H9 (cell line): ENCODE results near the gene HSH2D. TPM values are rescaled to one million over a fixed set of nuclear protein-coding genes. Genes with fewer than 3 reads are reported as not detected.

Experiments used
- DNase-seq: peaks from one replicate; pipeline ENCODE4 v3.0.0-alpha.2; 2017
- H2AFZ ChIP-seq: one replicate; pipeline ENCODE4 v1.6.1; 2013; ENCODE audit warnings: mild to moderate bottlenecking, low read length, control low read depth, moderate library complexity
- H2AK5ac ChIP-seq: 2 replicates; pipeline ENCODE4 v1.6.1; 2013; ENCODE audit warnings: low read length, control low read depth, mixed read lengths; ENCODE audit not compliant: insufficient read length
- H2BK120ac ChIP-seq: one replicate; pipeline ENCODE4 v1.6.1; 2013; ENCODE audit warnings: low read depth, mild to moderate bottlenecking, low read length, control low read depth, inconsistent platforms; ENCODE audit not compliant: poor library complexity, severe bottlenecking
- H2BK12ac ChIP-seq: 2 replicates; pipeline ENCODE4 v1.6.1; 2013; ENCODE audit warnings: low read length, control low read depth, mixed read lengths, low read depth; ENCODE audit not compliant: insufficient read length
- H2BK15ac ChIP-seq: 2 replicates; pipeline ENCODE4 v1.6.1; 2013; ENCODE audit warnings: low read depth, low read length, control low read depth
- H2BK20ac ChIP-seq: one replicate; pipeline ENCODE4 v1.6.1; 2013; ENCODE audit warnings: low read depth, mild to moderate bottlenecking, low read length, control low read depth, inconsistent platforms; ENCODE audit not compliant: poor library complexity, severe bottlenecking
- H2BK5ac ChIP-seq: 2 replicates; pipeline ENCODE4 v1.6.1; 2013; ENCODE audit warnings: low read length, control low read depth, mixed read lengths; ENCODE audit not compliant: insufficient read length
- H3K14ac ChIP-seq: 2 replicates; pipeline ENCODE4 v1.6.1; 2013; ENCODE audit warnings: low read length, control low read depth; ENCODE audit not compliant: insufficient read depth
- H3K18ac ChIP-seq: 2 replicates; pipeline ENCODE4 v1.6.1; 2013; ENCODE audit warnings: low read depth, mild to moderate bottlenecking, mixed read lengths, low read length, control low read depth; ENCODE audit not compliant: insufficient read length
- H3K23ac ChIP-seq: 2 replicates; pipeline ENCODE4 v1.6.1; 2013; ENCODE audit warnings: low read length, control low read depth, mixed read lengths, low read depth; ENCODE audit not compliant: insufficient read length
- H3K23me2 ChIP-seq: 2 replicates; pipeline ENCODE4 v1.6.1; 2013; ENCODE audit warnings: low read depth, mild to moderate bottlenecking, mixed read lengths, low read length, control low read depth; ENCODE audit not compliant: insufficient read length, poor library complexity, severe bottlenecking
- H3K27ac ChIP-seq: 2 replicates; pipeline ENCODE4 v1.5.1; 2013; ENCODE audit warnings: low read length, control low read depth, mixed read lengths, low read depth; ENCODE audit not compliant: insufficient read length
- H3K27me3 ChIP-seq: 2 replicates; pipeline ENCODE4 v1.6.1; 2013; ENCODE audit warnings: low read length, control low read depth, inconsistent platforms; ENCODE audit not compliant: insufficient read depth
- H3K4ac ChIP-seq: 2 replicates; pipeline ENCODE4 v1.6.1; 2013; ENCODE audit warnings: low read depth, mild to moderate bottlenecking, control low read depth, inconsistent platforms, low read length, moderate library complexity
- H3K4me1 ChIP-seq: 2 replicates; pipeline ENCODE4 v1.6.1; 2013; ENCODE audit warnings: low read length, control low read depth, inconsistent platforms; ENCODE audit not compliant: insufficient read depth
- H3K4me2 ChIP-seq: 2 replicates; pipeline ENCODE4 v1.6.1; 2013; ENCODE audit warnings: low read length, control low read depth, mixed read lengths; ENCODE audit not compliant: insufficient read length, insufficient read depth
- H3K56ac ChIP-seq: 2 replicates; pipeline ENCODE4 v1.6.1; 2013; ENCODE audit warnings: low read depth, mild to moderate bottlenecking, mixed read lengths, low read length, control low read depth; ENCODE audit not compliant: insufficient read length
- H3K79me1 ChIP-seq: 2 replicates; pipeline ENCODE4 v1.6.1; 2013; ENCODE audit warnings: low read depth, mild to moderate bottlenecking, moderate library complexity, low read length, control low read depth, inconsistent platforms; ENCODE audit not compliant: insufficient read depth, poor library complexity, severe bottlenecking
- H3K79me2 ChIP-seq: 2 replicates; pipeline ENCODE4 v1.6.1; 2013; ENCODE audit warnings: low read length, control low read depth, inconsistent platforms; ENCODE audit not compliant: insufficient read depth
- H3K9ac ChIP-seq: 2 replicates; pipeline ENCODE4 v1.6.1; 2013; ENCODE audit warnings: low read length, control low read depth, mixed read lengths; ENCODE audit not compliant: insufficient read length; ENCODE audit errors: extremely low read depth
- H3K9me3 ChIP-seq: one replicate; pipeline ENCODE4 v1.6.1; 2013; ENCODE audit warnings: low read depth, low read length, inconsistent platforms; ENCODE audit not compliant: control insufficient read depth
- H3T11ph ChIP-seq: one replicate; pipeline ENCODE4 v1.6.1; 2013; ENCODE audit warnings: mild to moderate bottlenecking, low read length, control low read depth, inconsistent platforms
- H4K20me1 ChIP-seq: one replicate; pipeline ENCODE4 v1.6.1; 2013; ENCODE audit not compliant: control insufficient read depth, insufficient read length, insufficient read depth
- H4K5ac ChIP-seq: 2 replicates; pipeline ENCODE4 v1.6.1; 2013; ENCODE audit warnings: low read depth, mild to moderate bottlenecking, mixed read lengths, low read length, control low read depth; ENCODE audit not compliant: insufficient read length
- H4K8ac ChIP-seq: replicated peaks from 2 replicates; pipeline ENCODE4 v1.6.1; 2013; ENCODE audit warnings: low read length, control low read depth, mixed read lengths, low read depth; ENCODE audit not compliant: insufficient read length
- H4K91ac ChIP-seq: 2 replicates; pipeline ENCODE4 v1.6.1; 2013; ENCODE audit warnings: low read depth, mild to moderate bottlenecking, moderate library complexity, mixed read lengths, low read length, control low read depth; ENCODE audit not compliant: insufficient read length
- H3K27ac Mint-ChIP-seq, 3 experiments: 2 replicates in 2 of 3; 3 replicates in 1 of 3; pipeline ENCODE4 v1.8.0; 2020 to 2021; ENCODE audit warnings: mixed read lengths in 3 of 3, mild to moderate bottlenecking in 1 of 3, moderate library complexity in 1 of 3
- H3K27me3 Mint-ChIP-seq: 2 replicates; pipeline ENCODE4 v1.8.0; 2021; ENCODE audit warnings: low read depth, mild to moderate bottlenecking, moderate library complexity, mixed read lengths
- H3K36me3 Mint-ChIP-seq, 3 experiments: 2 replicates in 2 of 3; 3 replicates in 1 of 3; pipeline ENCODE4 v1.8.0; 2020 to 2021; ENCODE audit warnings: low read depth in 3 of 3, mixed read lengths in 3 of 3; ENCODE audit not compliant: insufficient read depth in 1 of 3
- H3K4me1 Mint-ChIP-seq, 2 experiments: 2 replicates each; pipeline ENCODE4 v1.8.0; 2020; ENCODE audit warnings: mixed read lengths in 2 of 2
- H3K4me3 Mint-ChIP-seq, 2 experiments: 2 replicates in 1 of 2; 3 replicates in 1 of 2; pipeline ENCODE4 v1.8.0; 2020 to 2021; ENCODE audit warnings: mild to moderate bottlenecking in 2 of 2, mixed read lengths in 2 of 2, moderate library complexity in 1 of 2
- H3K9me3 Mint-ChIP-seq, 2 experiments: 2 replicates in 1 of 2; 3 replicates in 1 of 2; pipeline ENCODE4 v1.8.0; 2020; ENCODE audit warnings: mild to moderate bottlenecking in 2 of 2, mixed read lengths in 2 of 2, moderate library complexity in 1 of 2
- WGBS: extraction: QIAGEN DNeasy Blood & Tissue Kit; methylation state at CpG from one replicate; pipeline ENCODE4 v1.1.7; 2013; ENCODE audit warnings: missing lambda C conversion rate, low lambda C conversion rate, mixed read lengths; ENCODE audit not compliant: insufficient read length; ENCODE audit errors: extremely low coverage; 5-methylcytosine and 5-hydroxymethylcytosine counted together
- total RNA-seq: library from RNA; stranded (reverse); gene quantifications from 2 replicates; pipeline ENCODE4 v1.2.1, GENCODE V29; 2021
- TF ChIP-seq, protein P1 (sequence below): fragments of 200-600 bp; sonication (generic); conservative IDR thresholded peaks from 3 replicates; pipeline ENCODE4 v1.8.0; 2021; ENCODE audit warnings: antibody characterized with exemption, mild to moderate bottlenecking

HSH2D gene
- total RNA-seq, 1 experiment from 2014 or later = 2.3 TPM

DNA sequence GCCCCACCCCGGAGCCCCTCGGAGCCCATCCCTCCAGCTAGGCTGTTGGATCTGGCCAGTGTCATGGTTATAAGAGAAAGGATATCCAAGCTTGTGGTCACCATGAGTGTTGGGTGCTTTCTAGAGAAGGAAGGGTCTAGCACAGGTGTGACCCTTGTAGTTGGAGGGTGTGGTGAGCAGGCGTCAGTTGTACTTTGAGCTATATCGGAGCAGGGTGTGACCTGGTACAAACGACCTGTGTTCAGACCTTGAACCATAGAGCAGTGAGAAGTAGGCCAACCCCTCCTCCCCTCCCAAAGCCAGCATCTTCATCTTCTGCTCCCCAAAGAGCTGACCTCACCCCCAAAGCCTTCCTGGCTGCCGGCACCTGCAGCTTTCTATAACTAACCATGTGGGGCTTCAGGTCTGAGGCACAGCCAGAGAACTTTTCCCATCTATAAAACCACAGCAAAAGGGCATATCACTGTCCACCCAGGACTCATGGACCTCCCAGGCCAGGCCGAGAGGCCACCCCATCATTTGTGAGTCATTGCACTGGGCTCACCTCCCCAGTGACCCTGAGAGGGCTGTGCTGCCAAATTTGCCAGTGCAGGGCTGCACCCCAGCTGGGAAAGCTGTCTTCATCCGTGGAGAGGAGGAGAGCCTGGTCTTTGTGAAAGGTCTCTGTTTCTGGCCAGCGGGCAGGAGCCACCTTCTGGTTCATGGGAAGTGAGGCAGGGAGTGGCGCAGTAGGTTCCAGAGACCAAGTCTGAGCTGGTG, 17.6 kb upstream of the HSH2D start:
- H3K27me3 Mint-ChIP-seq = no peaks in the 10 kb centered on the region
- Histone ChIP-seq H3K27ac (no peak overlapping the region), H2BK5ac (no peak overlapping the region), H3K23me2 (no peaks in the 10 kb centered on the region), H3K56ac (no peak overlapping the region), H3K27me3 (no peaks in the 10 kb centered on the region), H3K18ac (no peak overlapping the region), H3K79me2 (no peaks in the 10 kb centered on the region), H4K20me1 (no peaks in the 10 kb centered on the region), H3K9me3 (no peaks in the 10 kb centered on the region), H3K4me2 (no peak overlapping the region), H2AFZ (no peak overlapping the region), H2BK15ac (no peak overlapping the region), H3T11ph (no peak overlapping the region), H3K79me1 (no peaks in the 10 kb centered on the region), H3K9ac (no peak overlapping the region), H3K4me1 (no peaks in the 10 kb centered on the region), H4K91ac (no peak overlapping the region), H2BK120ac (no peak overlapping the region), H4K5ac (no peak overlapping the region), H3K14ac (no peak overlapping the region), H2BK20ac (no peak overlapping the region), H2AK5ac (no peak overlapping the region), H3K4ac (no peak overlapping the region), H2BK12ac (no peak overlapping the region), H4K8ac (no peak overlapping the region), H3K23ac (no peak overlapping the region)
- no peak overlapping the region for H3K27ac Mint-ChIP-seq
- no peaks in the 10 kb centered on the region for H3K9me3 Mint-ChIP-seq
- no CpG with 5 or more reads among the region's 10 CpGs for WGBS
- TF ChIP-seq, protein P1, sequence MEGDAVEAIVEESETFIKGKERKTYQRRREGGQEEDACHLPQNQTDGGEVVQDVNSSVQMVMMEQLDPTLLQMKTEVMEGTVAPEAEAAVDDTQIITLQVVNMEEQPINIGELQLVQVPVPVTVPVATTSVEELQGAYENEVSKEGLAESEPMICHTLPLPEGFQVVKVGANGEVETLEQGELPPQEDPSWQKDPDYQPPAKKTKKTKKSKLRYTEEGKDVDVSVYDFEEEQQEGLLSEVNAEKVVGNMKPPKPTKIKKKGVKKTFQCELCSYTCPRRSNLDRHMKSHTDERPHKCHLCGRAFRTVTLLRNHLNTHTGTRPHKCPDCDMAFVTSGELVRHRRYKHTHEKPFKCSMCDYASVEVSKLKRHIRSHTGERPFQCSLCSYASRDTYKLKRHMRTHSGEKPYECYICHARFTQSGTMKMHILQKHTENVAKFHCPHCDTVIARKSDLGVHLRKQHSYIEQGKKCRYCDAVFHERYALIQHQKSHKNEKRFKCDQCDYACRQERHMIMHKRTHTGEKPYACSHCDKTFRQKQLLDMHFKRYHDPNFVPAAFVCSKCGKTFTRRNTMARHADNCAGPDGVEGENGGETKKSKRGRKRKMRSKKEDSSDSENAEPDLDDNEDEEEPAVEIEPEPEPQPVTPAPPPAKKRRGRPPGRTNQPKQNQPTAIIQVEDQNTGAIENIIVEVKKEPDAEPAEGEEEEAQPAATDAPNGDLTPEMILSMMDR = no peak
- peaks cover 39 to 85% (median 77%) of the 10 kb centered on the region in 3 experiments for H3K36me3 Mint-ChIP-seq
- no peak for DNase-seq
- H3K4me1 Mint-ChIP-seq = no peaks in the 10 kb centered on the region
- no peak overlapping the region for H3K4me3 Mint-ChIP-seq
